H9 (cell line): ENCODE measurements around the gene KCNK5. TPM values are rescaled to one million over a fixed set of nuclear protein-coding genes. Genes with fewer than 3 reads are reported as not detected.

ENCODE experiments used
- DNase-seq: peaks from one replicate; pipeline ENCODE4 v3.0.0-alpha.2; 2017
- H2AFZ ChIP-seq: one replicate; pipeline ENCODE4 v1.6.1; 2013; ENCODE audit warnings: mild to moderate bottlenecking, low read length, control low read depth, moderate library complexity
- H2AK5ac ChIP-seq: 2 replicates; pipeline ENCODE4 v1.6.1; 2013; ENCODE audit warnings: low read length, control low read depth, mixed read lengths; ENCODE audit not compliant: insufficient read length
- H2BK120ac ChIP-seq: one replicate; pipeline ENCODE4 v1.6.1; 2013; ENCODE audit warnings: low read depth, mild to moderate bottlenecking, low read length, control low read depth, inconsistent platforms; ENCODE audit not compliant: poor library complexity, severe bottlenecking
- H2BK12ac ChIP-seq: 2 replicates; pipeline ENCODE4 v1.6.1; 2013; ENCODE audit warnings: low read length, control low read depth, mixed read lengths, low read depth; ENCODE audit not compliant: insufficient read length
- H2BK15ac ChIP-seq: 2 replicates; pipeline ENCODE4 v1.6.1; 2013; ENCODE audit warnings: low read depth, low read length, control low read depth
- H2BK20ac ChIP-seq: one replicate; pipeline ENCODE4 v1.6.1; 2013; ENCODE audit warnings: low read depth, mild to moderate bottlenecking, low read length, control low read depth, inconsistent platforms; ENCODE audit not compliant: poor library complexity, severe bottlenecking
- H2BK5ac ChIP-seq: 2 replicates; pipeline ENCODE4 v1.6.1; 2013; ENCODE audit warnings: low read length, control low read depth, mixed read lengths; ENCODE audit not compliant: insufficient read length
- H3K14ac ChIP-seq: 2 replicates; pipeline ENCODE4 v1.6.1; 2013; ENCODE audit warnings: low read length, control low read depth; ENCODE audit not compliant: insufficient read depth
- H3K18ac ChIP-seq: 2 replicates; pipeline ENCODE4 v1.6.1; 2013; ENCODE audit warnings: low read depth, mild to moderate bottlenecking, mixed read lengths, low read length, control low read depth; ENCODE audit not compliant: insufficient read length
- H3K23ac ChIP-seq: 2 replicates; pipeline ENCODE4 v1.6.1; 2013; ENCODE audit warnings: low read length, control low read depth, mixed read lengths, low read depth; ENCODE audit not compliant: insufficient read length
- H3K23me2 ChIP-seq: 2 replicates; pipeline ENCODE4 v1.6.1; 2013; ENCODE audit warnings: low read depth, mild to moderate bottlenecking, mixed read lengths, low read length, control low read depth; ENCODE audit not compliant: insufficient read length, poor library complexity, severe bottlenecking
- H3K27ac ChIP-seq: 2 replicates; pipeline ENCODE4 v1.5.1; 2013; ENCODE audit warnings: low read length, control low read depth, mixed read lengths, low read depth; ENCODE audit not compliant: insufficient read length
- H3K27me3 ChIP-seq: 2 replicates; pipeline ENCODE4 v1.6.1; 2013; ENCODE audit warnings: low read length, control low read depth, inconsistent platforms; ENCODE audit not compliant: insufficient read depth
- H3K4ac ChIP-seq: 2 replicates; pipeline ENCODE4 v1.6.1; 2013; ENCODE audit warnings: low read depth, mild to moderate bottlenecking, control low read depth, inconsistent platforms, low read length, moderate library complexity
- H3K4me1 ChIP-seq: 2 replicates; pipeline ENCODE4 v1.6.1; 2013; ENCODE audit warnings: low read length, control low read depth, inconsistent platforms; ENCODE audit not compliant: insufficient read depth
- H3K4me2 ChIP-seq: 2 replicates; pipeline ENCODE4 v1.6.1; 2013; ENCODE audit warnings: low read length, control low read depth, mixed read lengths; ENCODE audit not compliant: insufficient read length, insufficient read depth
- H3K56ac ChIP-seq: 2 replicates; pipeline ENCODE4 v1.6.1; 2013; ENCODE audit warnings: low read depth, mild to moderate bottlenecking, mixed read lengths, low read length, control low read depth; ENCODE audit not compliant: insufficient read length
- H3K79me1 ChIP-seq: 2 replicates; pipeline ENCODE4 v1.6.1; 2013; ENCODE audit warnings: low read depth, mild to moderate bottlenecking, moderate library complexity, low read length, control low read depth, inconsistent platforms; ENCODE audit not compliant: insufficient read depth, poor library complexity, severe bottlenecking
- H3K79me2 ChIP-seq: 2 replicates; pipeline ENCODE4 v1.6.1; 2013; ENCODE audit warnings: low read length, control low read depth, inconsistent platforms; ENCODE audit not compliant: insufficient read depth
- H3K9ac ChIP-seq: 2 replicates; pipeline ENCODE4 v1.6.1; 2013; ENCODE audit warnings: low read length, control low read depth, mixed read lengths; ENCODE audit not compliant: insufficient read length; ENCODE audit errors: extremely low read depth
- H3K9me3 ChIP-seq: one replicate; pipeline ENCODE4 v1.6.1; 2013; ENCODE audit warnings: low read depth, low read length, inconsistent platforms; ENCODE audit not compliant: control insufficient read depth
- H3T11ph ChIP-seq: one replicate; pipeline ENCODE4 v1.6.1; 2013; ENCODE audit warnings: mild to moderate bottlenecking, low read length, control low read depth, inconsistent platforms
- H4K20me1 ChIP-seq: one replicate; pipeline ENCODE4 v1.6.1; 2013; ENCODE audit not compliant: control insufficient read depth, insufficient read length, insufficient read depth
- H4K5ac ChIP-seq: 2 replicates; pipeline ENCODE4 v1.6.1; 2013; ENCODE audit warnings: low read depth, mild to moderate bottlenecking, mixed read lengths, low read length, control low read depth; ENCODE audit not compliant: insufficient read length
- H4K8ac ChIP-seq: replicated peaks from 2 replicates; pipeline ENCODE4 v1.6.1; 2013; ENCODE audit warnings: low read length, control low read depth, mixed read lengths, low read depth; ENCODE audit not compliant: insufficient read length
- H4K91ac ChIP-seq: 2 replicates; pipeline ENCODE4 v1.6.1; 2013; ENCODE audit warnings: low read depth, mild to moderate bottlenecking, moderate library complexity, mixed read lengths, low read length, control low read depth; ENCODE audit not compliant: insufficient read length
- H3K27ac Mint-ChIP-seq, 3 experiments: 2 replicates in 2 of 3; 3 replicates in 1 of 3; pipeline ENCODE4 v1.8.0; 2020 to 2021; ENCODE audit warnings: mixed read lengths in 3 of 3, mild to moderate bottlenecking in 1 of 3, moderate library complexity in 1 of 3
- H3K27me3 Mint-ChIP-seq: 2 replicates; pipeline ENCODE4 v1.8.0; 2021; ENCODE audit warnings: low read depth, mild to moderate bottlenecking, moderate library complexity, mixed read lengths
- H3K36me3 Mint-ChIP-seq, 3 experiments: 2 replicates in 2 of 3; 3 replicates in 1 of 3; pipeline ENCODE4 v1.8.0; 2020 to 2021; ENCODE audit warnings: low read depth in 3 of 3, mixed read lengths in 3 of 3; ENCODE audit not compliant: insufficient read depth in 1 of 3
- H3K4me1 Mint-ChIP-seq, 2 experiments: 2 replicates each; pipeline ENCODE4 v1.8.0; 2020; ENCODE audit warnings: mixed read lengths in 2 of 2
- H3K4me3 Mint-ChIP-seq, 2 experiments: 2 replicates in 1 of 2; 3 replicates in 1 of 2; pipeline ENCODE4 v1.8.0; 2020 to 2021; ENCODE audit warnings: mild to moderate bottlenecking in 2 of 2, mixed read lengths in 2 of 2, moderate library complexity in 1 of 2
- H3K9me3 Mint-ChIP-seq, 2 experiments: 2 replicates in 1 of 2; 3 replicates in 1 of 2; pipeline ENCODE4 v1.8.0; 2020; ENCODE audit warnings: mild to moderate bottlenecking in 2 of 2, mixed read lengths in 2 of 2, moderate library complexity in 1 of 2
- CTCF ChIP-seq: fragments of 200-600 bp; sonication (generic); conservative IDR thresholded peaks from 3 replicates; pipeline ENCODE4 v1.8.0; 2021; ENCODE audit warnings: antibody characterized with exemption, mild to moderate bottlenecking
- WGBS: extraction: QIAGEN DNeasy Blood & Tissue Kit; methylation state at CpG from one replicate; pipeline ENCODE4 v1.1.7; 2013; ENCODE audit warnings: missing lambda C conversion rate, low lambda C conversion rate, mixed read lengths; ENCODE audit not compliant: insufficient read length; ENCODE audit errors: extremely low coverage; 5-methylcytosine and 5-hydroxymethylcytosine counted together
- total RNA-seq: library from RNA; stranded (reverse); gene quantifications from 2 replicates; pipeline ENCODE4 v1.2.1, GENCODE V29; 2021

KCNK5 gene
- total RNA-seq, 1 experiment from 2014 or later: 30.0 TPM

DNA sequence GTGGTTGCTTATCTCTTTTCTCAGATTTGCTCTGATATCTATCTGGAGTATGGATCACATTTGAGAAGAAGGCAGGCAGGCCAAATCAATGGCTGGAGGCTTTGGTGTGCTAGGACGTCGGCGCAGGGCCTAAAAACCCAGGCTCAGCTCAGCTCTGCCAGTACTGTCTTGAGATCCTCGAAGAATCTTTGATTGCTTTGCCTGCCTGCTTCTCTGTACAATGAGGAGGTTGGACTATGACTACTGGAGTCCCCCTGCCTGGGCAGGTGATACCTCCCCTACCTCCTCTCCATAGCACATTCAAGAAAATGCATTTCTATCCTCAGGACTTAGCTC lies 25.1 kb downstream of the KCNK5 start:
- no peaks in the 10 kb centered on the region for H4K20me1 ChIP-seq
- H3K4me1 ChIP-seq: peaks cover 18% of the 10 kb centered on the region
- no peaks in the 10 kb centered on the region for H3K27me3 ChIP-seq
- H3K4me2 ChIP-seq: no peak overlapping the region
- no peak overlapping the region for H2BK15ac ChIP-seq
- H3K23me2 ChIP-seq: no peaks in the 10 kb centered on the region
- H3K27me3 Mint-ChIP-seq: no peaks in the 10 kb centered on the region
- peaks cover 7% of the 10 kb centered on the region for H3K79me1 ChIP-seq
- no peak overlapping the region for H2BK5ac ChIP-seq
- peak overlapping the region in 1 of 2 experiments; percentile 1; a peak in 1 of 5 replicates for H3K4me3 Mint-ChIP-seq
- H3K23ac ChIP-seq: no peak overlapping the region
- H2AK5ac ChIP-seq: no peak overlapping the region
- H4K91ac ChIP-seq: peak overlapping the region; percentile 20
- H3K14ac ChIP-seq: peak overlapping the region; percentile 32; the same call in 1 of the 2 replicates
- H3K18ac ChIP-seq: no peak overlapping the region
- TF ChIP-seq CTCF: no peak
- H3K9me3 Mint-ChIP-seq: no peaks in the 10 kb centered on the region
- H2BK120ac ChIP-seq: no peak overlapping the region
- no peak overlapping the region for H3K27ac ChIP-seq
- peak overlapping the region; percentile 94 to 99 (median 95); a peak in 5 of 7 replicates for H3K27ac Mint-ChIP-seq
- peaks cover 70 to 71% of the 10 kb centered on the region in 2 experiments for H3K4me1 Mint-ChIP-seq
- no peak overlapping the region for H3K9ac ChIP-seq
- DNase-seq: no peak
- peak overlapping the region; percentile 24 for H2BK12ac ChIP-seq
- H3K36me3 Mint-ChIP-seq: peaks cover 7 to 11% (median 8%) of the 10 kb centered on the region in 3 experiments; a peak in 5 of 7 replicates
- no peak overlapping the region for H4K8ac ChIP-seq
- no peaks in the 10 kb centered on the region for H3K9me3 ChIP-seq
- no peak overlapping the region for H3T11ph ChIP-seq
- H3K4ac ChIP-seq: no peak overlapping the region; the same call in 1 of the 2 replicates
- no peak overlapping the region for H2AFZ ChIP-seq
- H2BK20ac ChIP-seq: no peak overlapping the region
- no CpG with 5 or more reads among the region's 4 CpGs for WGBS
- H3K56ac ChIP-seq: no peak overlapping the region
- no peak overlapping the region for H4K5ac ChIP-seq
- peaks cover 30% of the 10 kb centered on the region; the same call in 1 of the 2 replicates for H3K79me2 ChIP-seq
